ENCODE results near the gene RASA3. TPM values are rescaled to one million over a fixed set of nuclear protein-coding genes. Genes with fewer than 3 reads are reported as not detected.

The RASA3 gene
- total RNA-seq, 2 donors from 2014 or later, result 10.2 to 13.2 TPM

DNA sequence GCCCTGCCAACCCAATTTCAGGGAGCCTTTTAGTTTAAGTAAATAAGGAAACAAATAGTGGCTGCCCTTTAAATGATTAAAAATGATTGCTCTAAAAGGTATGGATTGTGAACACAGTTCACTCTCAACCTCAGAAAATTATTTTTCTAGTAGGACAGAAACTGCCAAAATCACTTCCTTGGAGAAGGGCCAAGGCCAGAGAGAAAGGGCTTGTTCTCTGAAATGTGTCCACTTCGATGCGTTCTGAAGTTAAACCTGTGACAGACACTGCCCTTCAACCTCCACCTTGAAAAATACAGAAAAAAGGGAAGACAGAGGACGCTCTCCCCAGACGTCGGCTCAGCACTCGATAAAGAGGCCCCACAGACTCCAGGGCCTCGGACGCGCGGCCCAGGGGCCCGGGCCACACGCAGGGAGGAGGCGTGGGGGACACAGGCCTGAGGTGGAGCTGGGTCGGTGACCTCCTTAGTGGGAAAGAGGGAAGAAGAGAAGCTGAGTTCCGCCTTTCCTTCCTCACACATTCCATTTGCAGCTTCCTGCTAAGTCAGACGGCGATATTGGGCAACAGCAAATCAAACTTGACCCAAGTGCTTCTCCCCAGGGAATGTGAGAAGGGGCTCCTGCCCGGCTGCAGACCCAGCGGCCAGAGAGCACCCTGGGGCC lies 63.6 kb downstream of the RASA3 start:
- TF ChIP-seq, protein P1, sequence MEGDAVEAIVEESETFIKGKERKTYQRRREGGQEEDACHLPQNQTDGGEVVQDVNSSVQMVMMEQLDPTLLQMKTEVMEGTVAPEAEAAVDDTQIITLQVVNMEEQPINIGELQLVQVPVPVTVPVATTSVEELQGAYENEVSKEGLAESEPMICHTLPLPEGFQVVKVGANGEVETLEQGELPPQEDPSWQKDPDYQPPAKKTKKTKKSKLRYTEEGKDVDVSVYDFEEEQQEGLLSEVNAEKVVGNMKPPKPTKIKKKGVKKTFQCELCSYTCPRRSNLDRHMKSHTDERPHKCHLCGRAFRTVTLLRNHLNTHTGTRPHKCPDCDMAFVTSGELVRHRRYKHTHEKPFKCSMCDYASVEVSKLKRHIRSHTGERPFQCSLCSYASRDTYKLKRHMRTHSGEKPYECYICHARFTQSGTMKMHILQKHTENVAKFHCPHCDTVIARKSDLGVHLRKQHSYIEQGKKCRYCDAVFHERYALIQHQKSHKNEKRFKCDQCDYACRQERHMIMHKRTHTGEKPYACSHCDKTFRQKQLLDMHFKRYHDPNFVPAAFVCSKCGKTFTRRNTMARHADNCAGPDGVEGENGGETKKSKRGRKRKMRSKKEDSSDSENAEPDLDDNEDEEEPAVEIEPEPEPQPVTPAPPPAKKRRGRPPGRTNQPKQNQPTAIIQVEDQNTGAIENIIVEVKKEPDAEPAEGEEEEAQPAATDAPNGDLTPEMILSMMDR (IDR thresholded peaks at IDR 0.05), result no peak
- H3K4me1 ChIP-seq, result peaks cover 0 to 54% of the 10 kb centered on the region in 2 donors
- peak overlapping the region; percentile 90 to 96 for H3K27ac ChIP-seq
- no peak for DNase-seq (ENCODE audit: low spot score)
- no peaks in the 10 kb centered on the region for H3K27me3 ChIP-seq
- no peak overlapping the region for H3K4me3 ChIP-seq
- H3K36me3 ChIP-seq, result no peaks in the 10 kb centered on the region
- H3K9me3 ChIP-seq, result no peaks in the 10 kb centered on the region

DNA sequence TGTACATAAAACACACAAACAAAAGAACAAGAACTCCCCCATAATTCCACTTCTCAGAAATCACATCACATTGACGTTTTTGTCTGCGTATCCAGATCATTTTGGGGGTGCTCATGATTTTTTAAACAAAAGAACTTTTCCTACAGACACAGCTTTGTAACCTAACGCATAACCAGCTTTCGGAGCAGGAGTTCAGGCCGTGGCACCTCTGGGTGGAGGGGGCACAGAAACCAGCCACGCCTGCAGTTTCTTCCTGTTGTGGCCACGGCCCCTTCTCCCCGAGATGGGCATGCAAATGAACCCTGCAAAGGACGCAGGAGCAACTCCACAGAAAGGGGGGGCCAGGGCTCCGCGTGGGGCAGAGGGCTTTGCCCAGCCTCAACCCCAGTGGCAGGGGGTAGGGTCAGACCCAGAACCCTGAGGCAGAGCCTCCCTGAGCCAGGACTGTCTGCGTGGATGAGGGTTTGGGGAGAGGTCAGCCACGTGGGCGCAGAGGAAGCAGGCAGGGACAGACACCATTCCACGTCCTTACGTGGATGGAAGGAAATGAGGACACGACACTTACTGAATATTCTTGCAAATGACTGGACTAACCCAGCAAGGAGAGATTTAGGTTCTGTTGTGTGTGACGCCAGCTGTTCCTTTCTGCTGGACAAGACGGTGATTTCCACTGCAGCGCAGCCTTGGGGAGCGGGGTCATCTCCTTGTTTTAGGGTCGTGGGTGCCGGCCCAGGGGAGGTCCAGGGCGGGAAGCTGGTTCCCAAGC lies 64.4 kb downstream of the RASA3 start:
- DNase-seq (ENCODE audit: low spot score), result no peak

DNA sequence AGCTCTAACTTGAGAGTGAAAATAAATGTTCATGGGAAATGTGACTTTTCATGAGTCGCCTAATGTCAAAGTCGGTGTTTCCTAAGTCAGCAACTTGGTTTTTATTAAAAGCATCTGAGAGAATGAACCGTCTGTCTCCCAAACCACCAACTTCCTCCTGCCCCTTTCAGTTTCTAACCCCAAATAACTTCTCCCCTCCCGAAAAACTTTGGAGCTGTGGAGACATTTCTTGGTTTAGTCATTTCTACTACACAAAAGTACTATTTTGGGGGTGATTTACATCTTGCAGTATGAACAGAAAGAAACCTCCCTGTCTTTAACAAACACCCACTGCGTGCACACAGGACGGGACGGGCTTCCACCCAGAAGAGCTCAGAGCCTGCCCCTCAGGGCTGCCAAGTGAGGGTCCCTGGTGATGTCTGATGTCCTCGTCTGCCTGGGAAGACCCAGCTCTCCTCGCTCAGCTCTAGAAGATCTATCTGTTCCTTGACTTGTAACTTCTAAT lies 65.0 kb downstream of the RASA3 start:
- H3K27ac ChIP-seq, result peak overlapping the region; percentile 90 to 96
- TF ChIP-seq, protein P1 (IDR thresholded peaks at IDR 0.05), result no peak
- H3K9me3 ChIP-seq, result no peaks in the 10 kb centered on the region
- H3K4me1 ChIP-seq, result peaks cover 0 to 64% of the 10 kb centered on the region in 2 donors
- no peaks in the 10 kb centered on the region for H3K27me3 ChIP-seq
- H3K4me3 ChIP-seq, result no peak overlapping the region
- no peaks in the 10 kb centered on the region for H3K36me3 ChIP-seq
- DNase-seq (ENCODE audit: low spot score), result no peak

More for the DNA sequence above, 64.4 kb downstream of the RASA3 start:
- Histone ChIP-seq H3K27ac (peak overlapping the region; percentile 90 to 96), H3K4me3 (no peak overlapping the region), H3K36me3 (no peaks in the 10 kb centered on the region), H3K4me1 (peaks cover 0 to 59% of the 10 kb centered on the region in 2 donors), H3K27me3 (no peaks in the 10 kb centered on the region), H3K9me3 (no peaks in the 10 kb centered on the region)
- TF ChIP-seq, protein P1 (IDR thresholded peaks at IDR 0.05), result no peak

DNA sequence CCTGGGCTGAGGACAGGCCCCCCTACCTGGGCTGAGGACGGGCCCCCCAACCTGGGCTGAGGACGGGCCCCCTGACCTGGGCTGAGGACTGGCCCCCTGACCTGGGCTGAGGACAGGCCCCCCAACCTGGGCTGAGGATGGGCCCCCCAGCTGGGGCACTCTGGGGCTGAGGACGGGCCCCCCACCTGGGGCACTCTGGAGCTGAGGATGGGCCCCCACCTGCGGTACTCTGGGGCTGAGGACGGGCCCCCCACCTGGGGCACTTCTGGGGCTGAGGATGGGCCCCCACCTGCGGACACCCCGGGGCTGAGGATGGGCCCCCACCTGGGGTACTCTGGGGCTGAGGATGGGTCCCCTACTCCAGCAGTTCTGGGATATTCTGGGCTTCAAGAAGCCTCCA lies 65.5 kb downstream of the RASA3 start:
- TF ChIP-seq, protein P1 (IDR thresholded peaks at IDR 0.05), result no peak
- peaks cover 0 to 65% of the 10 kb centered on the region in 2 donors for H3K4me1 ChIP-seq
- peak overlapping the region; percentile 90 to 96 for H3K27ac ChIP-seq
- no peaks in the 10 kb centered on the region for H3K9me3 ChIP-seq
- H3K36me3 ChIP-seq, result no peaks in the 10 kb centered on the region
- H3K27me3 ChIP-seq, result no peaks in the 10 kb centered on the region
- H3K4me3 ChIP-seq, result no peak overlapping the region
- no peak for DNase-seq (ENCODE audit: low spot score)

DNA sequence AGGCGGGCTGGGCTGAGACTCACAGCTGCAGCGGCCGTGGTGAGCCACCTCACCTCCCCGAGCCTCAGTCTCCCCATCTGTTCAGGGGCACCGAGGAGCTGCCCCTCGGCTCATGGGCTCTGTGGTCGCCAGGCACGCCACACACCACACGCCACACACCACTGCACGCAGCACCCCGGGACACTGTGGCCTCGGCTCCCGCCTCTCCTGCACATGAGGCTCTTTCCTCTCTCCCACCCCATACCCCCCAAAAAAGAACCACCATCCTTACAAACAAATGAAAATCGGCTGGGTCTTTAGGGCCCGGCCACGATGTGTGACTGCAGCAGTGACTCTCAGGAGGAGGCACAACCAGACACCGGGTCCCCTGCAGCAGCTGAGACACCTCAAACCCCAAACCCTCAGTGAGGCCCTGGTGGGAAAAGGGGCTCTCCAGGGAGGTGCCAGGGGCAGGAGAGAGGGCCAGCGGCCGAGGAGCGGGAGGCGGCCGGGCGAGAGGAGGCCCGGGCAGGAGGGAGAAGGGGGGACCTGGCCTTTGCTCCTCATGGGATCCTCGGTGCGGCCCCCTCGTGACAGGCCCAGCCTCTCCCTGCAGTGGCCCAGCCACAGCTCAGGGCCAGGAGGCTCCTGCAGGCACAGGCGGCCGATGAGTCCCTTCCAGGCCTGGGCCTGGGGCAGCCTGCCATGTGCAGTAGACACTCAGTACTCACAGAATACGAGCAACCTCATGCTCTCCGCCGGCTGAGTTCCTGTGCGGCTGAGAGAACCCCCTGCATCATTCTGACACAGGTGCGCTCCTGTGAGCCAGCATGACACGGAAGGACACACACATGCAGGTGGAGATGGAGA lies 66.3 kb downstream of the RASA3 start:
- H3K4me1 ChIP-seq, result peaks cover 0 to 65% of the 10 kb centered on the region in 2 donors
- H3K4me3 ChIP-seq, result no peak overlapping the region
- TF ChIP-seq, protein P1 (IDR thresholded peaks at IDR 0.05), result no peak
- H3K36me3 ChIP-seq, result no peaks in the 10 kb centered on the region
- DNase-seq (ENCODE audit: low spot score), result no peak
- H3K9me3 ChIP-seq, result no peaks in the 10 kb centered on the region
- peak overlapping the region; percentile 90 to 96 for H3K27ac ChIP-seq
- no peaks in the 10 kb centered on the region for H3K27me3 ChIP-seq

All from right atrium auricular region (tissue), 2 donors.